Ishikawa (cell line): ENCODE measurements around the gene MRTFA.

Experiments used
- CEBPB ChIP-seq: IDR thresholded peaks from 2 replicates; pipeline ENCODE4 v1.6.1; 2012
- CREB1 ChIP-seq: IDR thresholded peaks from 2 replicates; pipeline ENCODE4 v1.6.1; 2012; ENCODE audit warnings: low read depth
- EGR1 ChIP-seq: IDR thresholded peaks from 2 replicates; pipeline ENCODE4 v1.6.1; 2012
- EP300 ChIP-seq: IDR thresholded peaks from 2 replicates; pipeline ENCODE4 v1.6.1; 2012; ENCODE audit warnings: borderline replicate concordance
- FOXM1 ChIP-seq: IDR thresholded peaks from 2 replicates; pipeline ENCODE4 v1.6.1; 2012; ENCODE audit warnings: low read depth, borderline replicate concordance
- MAX ChIP-seq: IDR thresholded peaks from 2 replicates; pipeline ENCODE4 v1.6.1; 2012
- NFIC ChIP-seq: IDR thresholded peaks from 2 replicates; pipeline ENCODE4 v1.6.1; 2012
- RAD21 ChIP-seq: IDR thresholded peaks from 2 replicates; pipeline ENCODE4 v1.6.1; 2012; ENCODE audit warnings: low read depth
- TAF1 ChIP-seq: IDR thresholded peaks from 2 replicates; pipeline ENCODE4 v1.6.1; 2012; ENCODE audit warnings: low read depth, mild to moderate bottlenecking
- TCF12 ChIP-seq: IDR thresholded peaks from 2 replicates; pipeline ENCODE4 v1.6.1; 2012; ENCODE audit warnings: low read depth
- TEAD4 ChIP-seq: IDR thresholded peaks from 2 replicates; pipeline ENCODE4 v1.6.1; 2012
- USF1 ChIP-seq: IDR thresholded peaks from 2 replicates; pipeline ENCODE4 v1.6.1; 2012
- YY1 ChIP-seq: IDR thresholded peaks from 2 replicates; pipeline ENCODE4 v1.6.1; 2012; ENCODE audit warnings: low read depth
- ZBTB7A ChIP-seq: IDR thresholded peaks from 2 replicates; pipeline ENCODE4 v1.6.1; 2012; ENCODE audit warnings: low read depth
- TF ChIP-seq, protein P1 (sequence below): IDR thresholded peaks from 2 replicates; pipeline ENCODE4 v1.6.1; 2012; ENCODE audit warnings: low read depth, mild to moderate bottlenecking

Gene MRTFA

DNA sequence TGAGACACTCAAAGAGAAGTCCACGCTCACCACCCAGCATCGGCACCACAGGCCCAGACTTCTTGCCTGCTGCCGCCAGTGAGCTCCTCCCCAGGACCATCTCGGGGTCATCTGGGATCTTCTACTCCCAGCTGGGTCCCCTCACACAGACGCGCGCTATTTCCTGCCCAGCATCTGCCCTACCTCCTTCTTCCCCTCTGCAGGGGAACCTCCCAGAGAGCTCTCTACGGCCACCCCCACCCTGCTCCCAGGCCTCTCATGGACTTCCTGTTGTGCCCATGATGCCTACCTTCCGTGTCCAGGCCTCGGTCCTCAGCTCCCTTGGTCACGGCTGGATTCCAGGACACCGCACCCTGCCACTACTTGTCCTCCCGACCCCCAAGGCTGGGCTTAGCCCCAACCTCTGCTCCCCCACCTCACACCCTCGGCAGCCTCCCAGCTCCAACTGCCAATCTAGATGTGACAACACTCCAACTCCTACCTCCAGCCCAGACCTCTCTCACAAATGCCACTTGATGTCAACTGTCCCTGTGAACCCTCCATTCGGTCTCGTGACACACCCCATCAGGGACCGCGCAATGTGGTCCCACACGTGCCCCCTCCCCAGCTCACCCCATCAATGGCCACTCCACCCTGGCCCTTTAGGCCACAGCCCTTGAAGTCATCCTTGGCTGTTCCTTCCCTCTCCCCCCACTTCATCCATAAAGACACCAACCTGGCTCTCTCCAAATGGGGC, 220.8 kb downstream of the MRTFA start:
- no peak for TF ChIP-seq TCF12
- TF ChIP-seq NFIC = no peak
- no peak for TF ChIP-seq FOXM1
- TF ChIP-seq TEAD4 = no peak
- TF ChIP-seq MAX = no peak
- TF ChIP-seq CEBPB = no peak
- no peak for TF ChIP-seq RAD21
- TF ChIP-seq TAF1 = no peak
- TF ChIP-seq EP300 = no peak
- TF ChIP-seq, protein P1, sequence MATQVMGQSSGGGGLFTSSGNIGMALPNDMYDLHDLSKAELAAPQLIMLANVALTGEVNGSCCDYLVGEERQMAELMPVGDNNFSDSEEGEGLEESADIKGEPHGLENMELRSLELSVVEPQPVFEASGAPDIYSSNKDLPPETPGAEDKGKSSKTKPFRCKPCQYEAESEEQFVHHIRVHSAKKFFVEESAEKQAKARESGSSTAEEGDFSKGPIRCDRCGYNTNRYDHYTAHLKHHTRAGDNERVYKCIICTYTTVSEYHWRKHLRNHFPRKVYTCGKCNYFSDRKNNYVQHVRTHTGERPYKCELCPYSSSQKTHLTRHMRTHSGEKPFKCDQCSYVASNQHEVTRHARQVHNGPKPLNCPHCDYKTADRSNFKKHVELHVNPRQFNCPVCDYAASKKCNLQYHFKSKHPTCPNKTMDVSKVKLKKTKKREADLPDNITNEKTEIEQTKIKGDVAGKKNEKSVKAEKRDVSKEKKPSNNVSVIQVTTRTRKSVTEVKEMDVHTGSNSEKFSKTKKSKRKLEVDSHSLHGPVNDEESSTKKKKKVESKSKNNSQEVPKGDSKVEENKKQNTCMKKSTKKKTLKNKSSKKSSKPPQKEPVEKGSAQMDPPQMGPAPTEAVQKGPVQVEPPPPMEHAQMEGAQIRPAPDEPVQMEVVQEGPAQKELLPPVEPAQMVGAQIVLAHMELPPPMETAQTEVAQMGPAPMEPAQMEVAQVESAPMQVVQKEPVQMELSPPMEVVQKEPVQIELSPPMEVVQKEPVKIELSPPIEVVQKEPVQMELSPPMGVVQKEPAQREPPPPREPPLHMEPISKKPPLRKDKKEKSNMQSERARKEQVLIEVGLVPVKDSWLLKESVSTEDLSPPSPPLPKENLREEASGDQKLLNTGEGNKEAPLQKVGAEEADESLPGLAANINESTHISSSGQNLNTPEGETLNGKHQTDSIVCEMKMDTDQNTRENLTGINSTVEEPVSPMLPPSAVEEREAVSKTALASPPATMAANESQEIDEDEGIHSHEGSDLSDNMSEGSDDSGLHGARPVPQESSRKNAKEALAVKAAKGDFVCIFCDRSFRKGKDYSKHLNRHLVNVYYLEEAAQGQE = no peak
- TF ChIP-seq ZBTB7A = no peak
- TF ChIP-seq YY1 = no peak
- no peak for TF ChIP-seq CREB1
- no peak for TF ChIP-seq USF1
- no peak for TF ChIP-seq EGR1

DNA sequence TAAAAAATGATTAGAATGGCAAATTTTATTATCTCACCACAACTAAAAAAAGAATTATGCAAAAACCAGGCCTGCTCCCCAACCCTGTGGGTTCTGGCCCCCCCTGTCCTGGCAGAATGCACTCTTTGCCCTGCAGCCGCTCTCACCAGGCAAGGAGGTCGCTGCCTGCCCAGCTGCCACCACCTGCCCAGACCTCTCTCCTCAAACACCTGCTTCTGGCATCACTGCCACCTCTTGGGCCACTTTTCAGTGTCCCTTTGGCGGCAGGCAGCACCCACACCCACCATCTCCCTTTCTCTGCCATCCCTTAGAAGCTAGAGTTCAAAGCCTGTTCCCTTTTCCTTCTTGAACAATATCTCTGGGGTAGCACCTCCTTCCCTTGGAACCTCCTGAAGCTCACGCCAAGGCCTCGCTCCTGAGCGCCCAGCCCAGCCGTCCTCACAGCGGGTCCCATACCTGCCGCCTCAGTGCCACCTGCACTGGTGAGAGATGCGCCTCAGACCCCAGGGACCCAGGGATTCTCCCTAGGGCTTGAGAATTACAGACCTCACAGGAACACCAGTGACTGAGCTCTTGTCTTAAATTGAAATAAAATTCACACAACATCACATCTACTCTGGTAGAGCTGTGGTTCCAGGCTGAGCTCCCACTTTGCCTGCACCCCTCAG, 221.5 kb downstream of the MRTFA start:
- TF ChIP-seq MAX (no peak), TEAD4 (no peak), USF1 (no peak), TCF12 (no peak), EGR1 (no peak), CEBPB (no peak), EP300 (no peak), NFIC (no peak), CREB1 (no peak), FOXM1 (no peak), RAD21 (no peak), ZBTB7A (no peak), TAF1 (no peak)
- TF ChIP-seq, protein P1 = no peak

DNA sequence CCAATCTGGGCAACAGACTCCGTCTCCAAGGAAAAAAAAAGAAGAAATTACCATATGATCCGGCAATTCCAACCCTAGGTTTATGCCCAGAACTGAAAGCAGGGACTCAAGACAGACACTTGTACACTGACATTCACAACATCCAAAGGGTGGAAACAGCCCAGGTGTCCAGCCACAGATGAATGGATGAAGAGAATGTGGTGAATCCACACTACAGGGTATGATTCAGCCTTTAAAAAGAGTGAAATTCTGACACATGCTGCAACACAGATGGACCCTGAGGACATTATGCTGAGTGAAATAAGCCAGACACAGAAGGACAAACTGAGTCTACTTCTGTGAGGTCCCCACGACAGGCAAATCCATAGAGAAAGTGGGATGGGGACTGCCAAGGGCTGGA, 222.2 kb downstream of the MRTFA start:
- no peak for TF ChIP-seq RAD21
- no peak for TF ChIP-seq CEBPB
- TF ChIP-seq ZBTB7A = no peak
- no peak for TF ChIP-seq MAX
- TF ChIP-seq FOXM1 = no peak
- no peak for TF ChIP-seq YY1
- TF ChIP-seq USF1 = no peak
- no peak for TF ChIP-seq TEAD4
- no peak for TF ChIP-seq EP300
- no peak for TF ChIP-seq TCF12
- TF ChIP-seq, protein P1 = no peak
